Activated naive CD4-positive, alpha-beta T cell treated with anti-CD3 and anti-CD28 coated beads, Interleukin-2, amount 10 ng/mL, durations not matched to agents 7 days and 5 days (primary cell): ENCODE results near the gene SLC4A2.

ENCODE experiments used
- CTCF ChIA-PET: fragments of 350-600 bp; sonication (Branson Sonifier 250); formaldehyde crosslinking; loops from one replicate; lab custom pipeline; 2021; ENCODE audit warnings: antibody characterized with exemption; lab: Charles Lee
- DNase-seq: peaks from one replicate; pipeline ENCODE4 v3.0.0-alpha.2; 2020
- H3K27ac Mint-ChIP-seq: one replicate; pipeline ENCODE4 v1.8.0; 2021; ENCODE audit warnings: mild to moderate bottlenecking, moderate library complexity, mixed read lengths
- H3K27me3 Mint-ChIP-seq: one replicate; pipeline ENCODE4 v1.8.0; 2021; ENCODE audit warnings: mild to moderate bottlenecking, mixed read lengths
- H3K36me3 Mint-ChIP-seq: one replicate; pipeline ENCODE4 v1.8.0; 2021; ENCODE audit warnings: mixed read lengths
- H3K4me1 Mint-ChIP-seq: one replicate; pipeline ENCODE4 v1.8.0; 2021; ENCODE audit warnings: mixed read lengths
- H3K4me3 Mint-ChIP-seq: one replicate; pipeline ENCODE4 v1.8.0; 2021; ENCODE audit warnings: mild to moderate bottlenecking, moderate library complexity, mixed read lengths
- H3K9me3 Mint-ChIP-seq: one replicate; pipeline ENCODE4 v1.8.0; 2021; ENCODE audit warnings: mixed read lengths

SLC4A2 gene

GRCh38 chr7:151068069-151068773, 8.8 kb downstream of the SLC4A2 start:
- no peaks in the 10 kb centered on the region for H3K9me3 Mint-ChIP-seq
- H3K4me3 Mint-ChIP-seq = no peak overlapping the region
- DNase-seq = no peak
- no peaks in the 10 kb centered on the region for H3K27me3 Mint-ChIP-seq
- H3K27ac Mint-ChIP-seq = no peak overlapping the region
- peaks cover 30% of the 10 kb centered on the region for H3K36me3 Mint-ChIP-seq
- CTCF ChIA-PET = interaction anchor here (0.7 to 1.6 kb wide), 3 partner anchors 15 to 50 kb away, joined by 3 to 5 read pairs (median 3); partner anchors contain the start of gene TMUB1
- no peaks in the 10 kb centered on the region for H3K4me1 Mint-ChIP-seq

- H3K36me3 Mint-ChIP-seq = peaks cover 28% of the 10 kb centered on the region
- CTCF ChIA-PET = no interaction called here
These were observed 10.6 kb downstream of the SLC4A2 start for GRCh38 chr7:151069841-151070573.

GRCh38 chr7:151070574-151070960, 11.2 kb downstream of the SLC4A2 start:
- no peaks in the 10 kb centered on the region for H3K9me3 Mint-ChIP-seq
- no peak for DNase-seq
- H3K4me3 Mint-ChIP-seq = no peak overlapping the region
- H3K4me1 Mint-ChIP-seq = no peaks in the 10 kb centered on the region
- H3K27me3 Mint-ChIP-seq = no peaks in the 10 kb centered on the region
- CTCF ChIA-PET = no interaction called here
- peaks cover 31% of the 10 kb centered on the region for H3K36me3 Mint-ChIP-seq
- H3K27ac Mint-ChIP-seq = no peak overlapping the region

More at GRCh38 chr7:151069841-151070573, 10.6 kb downstream of the SLC4A2 start:
- Mint-ChIP-seq H3K4me1 (no peaks in the 10 kb centered on the region), H3K9me3 (no peaks in the 10 kb centered on the region), H3K27ac (no peak overlapping the region), H3K4me3 (no peak overlapping the region), H3K27me3 (no peaks in the 10 kb centered on the region)
- DNase-seq = no peak

- no peaks in the 10 kb centered on the region for H3K9me3 Mint-ChIP-seq
- CTCF ChIA-PET = no interaction called here
- no peak overlapping the region for H3K27ac Mint-ChIP-seq
These were observed 11.9 kb downstream of the SLC4A2 start for GRCh38 chr7:151071032-151071866.

GRCh38 chr7:151073990-151074389, 14.6 kb downstream of the SLC4A2 start:
- DNase-seq = no peak
- peaks cover 33% of the 10 kb centered on the region for H3K36me3 Mint-ChIP-seq
- CTCF ChIA-PET = no interaction called here
- H3K27ac Mint-ChIP-seq = no peak overlapping the region
- no peaks in the 10 kb centered on the region for H3K9me3 Mint-ChIP-seq
- peaks cover 9% of the 10 kb centered on the region for H3K4me1 Mint-ChIP-seq
- H3K4me3 Mint-ChIP-seq = no peak overlapping the region
- H3K27me3 Mint-ChIP-seq = no peaks in the 10 kb centered on the region

More at GRCh38 chr7:151071032-151071866, 11.9 kb downstream of the SLC4A2 start:
- no peak for DNase-seq
- H3K36me3 Mint-ChIP-seq = peaks cover 34% of the 10 kb centered on the region
- no peaks in the 10 kb centered on the region for H3K27me3 Mint-ChIP-seq
- no peaks in the 10 kb centered on the region for H3K4me1 Mint-ChIP-seq
- H3K4me3 Mint-ChIP-seq = no peak overlapping the region

GRCh38 chr7:151074817-151075661, 15.7 kb downstream of the SLC4A2 start:
- peaks cover 31% of the 10 kb centered on the region for H3K36me3 Mint-ChIP-seq
- CTCF ChIA-PET = no interaction called here
- H3K4me1 Mint-ChIP-seq = peaks cover 20% of the 10 kb centered on the region
- no peak overlapping the region for H3K27ac Mint-ChIP-seq
- H3K4me3 Mint-ChIP-seq = no peak overlapping the region
- H3K9me3 Mint-ChIP-seq = no peaks in the 10 kb centered on the region
- no peaks in the 10 kb centered on the region for H3K27me3 Mint-ChIP-seq
- no peak for DNase-seq

- Mint-ChIP-seq H3K36me3 (peaks cover 32% of the 10 kb centered on the region), H3K4me1 (peaks cover 20% of the 10 kb centered on the region), H3K4me3 (no peak overlapping the region), H3K27ac (no peak overlapping the region), H3K9me3 (no peaks in the 10 kb centered on the region), H3K27me3 (no peaks in the 10 kb centered on the region)
- DNase-seq = no peak
- CTCF ChIA-PET = no interaction called here
These were observed 16.2 kb downstream of the SLC4A2 start for GRCh38 chr7:151075662-151075971.

GRCh38 chr7:151075978-151076426, 16.6 kb downstream of the SLC4A2 start:
- DNase-seq = no peak
- Mint-ChIP-seq H3K36me3 (peaks cover 31% of the 10 kb centered on the region), H3K27ac (no peak overlapping the region), H3K9me3 (no peaks in the 10 kb centered on the region), H3K4me1 (peaks cover 20% of the 10 kb centered on the region), H3K27me3 (no peaks in the 10 kb centered on the region), H3K4me3 (no peak overlapping the region)
- CTCF ChIA-PET = interaction anchor here (1.1 to 1.2 kb wide), 3 partner anchors 13 to 114 kb away, joined by 3 to 4 read pairs (median 3); no protein-coding TSS in a partner anchor

GRCh38 chr7:151076863-151077704, 17.7 kb downstream of the SLC4A2 start:
- no peak overlapping the region for H3K27ac Mint-ChIP-seq
- H3K27me3 Mint-ChIP-seq = no peaks in the 10 kb centered on the region
- peaks cover 27% of the 10 kb centered on the region for H3K4me1 Mint-ChIP-seq
- no peak overlapping the region for H3K4me3 Mint-ChIP-seq
- no peaks in the 10 kb centered on the region for H3K9me3 Mint-ChIP-seq
- no peak for DNase-seq
- peaks cover 29% of the 10 kb centered on the region for H3K36me3 Mint-ChIP-seq
- CTCF ChIA-PET = interaction anchor here (1.1 to 1.6 kb wide), 6 partner anchors 14 to 115 kb away, joined by 3 to 4 read pairs (median 4); no protein-coding TSS in a partner anchor

- no peak for DNase-seq
- Mint-ChIP-seq H3K27ac (no peak overlapping the region), H3K9me3 (no peaks in the 10 kb centered on the region), H3K36me3 (peaks cover 29% of the 10 kb centered on the region), H3K4me1 (peaks cover 33% of the 10 kb centered on the region), H3K4me3 (peak overlapping the region; percentile 54), H3K27me3 (no peaks in the 10 kb centered on the region)
- CTCF ChIA-PET = interaction anchor here (1.2 to 1.6 kb wide), 3 partner anchors 14 to 34 kb away, joined by 3 to 4 read pairs (median 4); no protein-coding TSS in a partner anchor
These were observed 18.4 kb downstream of the SLC4A2 start for GRCh38 chr7:151077705-151078232.

GRCh38 chr7:151078233-151079040, 19.0 kb downstream of the SLC4A2 start:
- H3K9me3 Mint-ChIP-seq = no peaks in the 10 kb centered on the region
- peaks cover 30% of the 10 kb centered on the region for H3K36me3 Mint-ChIP-seq
- CTCF ChIA-PET = interaction anchor here (1.2 to 1.6 kb wide), 3 partner anchors 13 to 33 kb away, joined by 3 to 4 read pairs (median 4); no protein-coding TSS in a partner anchor
- no peak for DNase-seq
- H3K27ac Mint-ChIP-seq = no peak overlapping the region
- H3K4me1 Mint-ChIP-seq = peaks cover 35% of the 10 kb centered on the region
- peaks cover 1% of the 10 kb centered on the region for H3K27me3 Mint-ChIP-seq
- peak overlapping the region; percentile 91 for H3K4me3 Mint-ChIP-seq
